Gastroesophageal sphincter (tissue), 4 donors: ENCODE measurements around the gene EXD3. TPM values are rescaled to one million over a fixed set of nuclear protein-coding genes. Genes with fewer than 3 reads are reported as not detected.

Source experiments
- ATAC-seq: fragments of 150-250 bp; one replicate; pipeline ENCODE4 v1.9.1; 2016; ENCODE audit warnings: mild to moderate bottlenecking, moderate library complexity
- H3K27ac ChIP-seq, 4 donors: fragments of 200-600 bp; sonication (generic) in 3 of 4; 1 replicate in 3 of 4; 2 replicates in 1 of 4; pipeline ENCODE4 v1.5.1; 2016 to 2019
- H3K27me3 ChIP-seq: fragments of 200-600 bp; sonication (generic); one replicate; pipeline ENCODE4 v1.5.1; 2019
- H3K36me3 ChIP-seq, 2 donors: fragments of 200-600 bp; sonication (generic); one replicate each; pipeline ENCODE4 v1.5.1; 2019; ENCODE audit warnings: control low read depth in 1 of 2
- H3K4me1 ChIP-seq, 3 donors: fragments of 200-600 bp; sonication (generic); 1 replicate in 2 of 3; 2 replicates in 1 of 3; pipeline ENCODE4 v1.5.1; 2016 to 2019; ENCODE audit warnings: control low read depth in 2 of 3
- H3K4me3 ChIP-seq, 2 donors: fragments of 200-600 bp; sonication (generic); one replicate each; pipeline ENCODE4 v1.5.1; 2019; ENCODE audit warnings: mild to moderate bottlenecking in 1 of 2, moderate library complexity in 1 of 2
- H3K9me3 ChIP-seq, 3 donors: fragments of 200-600 bp; sonication (generic); one replicate each; pipeline ENCODE4 v1.5.1; 2017 to 2019; ENCODE audit warnings: control low read depth in 2 of 3
- CTCF ChIP-seq, 4 experiments: fragments of 200-600 bp in 2 of 4; fragments of 450-650 bp in 2 of 4; sonication (generic) in 1 of 4; IDR thresholded peaks; one replicate each; pipeline ENCODE4 v1.5.1; 2017 to 2019; ENCODE audit warnings: antibody characterized with exemption in 4 of 4, mild to moderate bottlenecking in 2 of 4, moderate library complexity in 2 of 4
- EP300 ChIP-seq: sonication (generic); formaldehyde crosslinking; IDR thresholded peaks from one replicate; pipeline ENCODE4 v1.6.1; 2017; ENCODE audit warnings: antibody characterized with exemption, mild to moderate bottlenecking
- POLR2A ChIP-seq, 2 donors: fragments of 450-650 bp; IDR thresholded peaks; one replicate each; pipeline ENCODE4 v1.6.1; 2017; ENCODE audit warnings: antibody characterized with exemption in 2 of 2, mild to moderate bottlenecking in 2 of 2, moderate library complexity in 1 of 2
- POLR2AphosphoS5 ChIP-seq: sonication (generic); formaldehyde crosslinking; IDR thresholded peaks from one replicate; pipeline ENCODE4 v1.6.1; 2017; ENCODE audit warnings: antibody characterized with exemption
- WGBS, 2 donors: methylation state at CpG; one replicate each; pipeline ENCODE4 v1.1.5; 2018; ENCODE audit warnings: low coverage in 1 of 2; 5-methylcytosine and 5-hydroxymethylcytosine counted together
- total RNA-seq, 4 donors: library from RNA; depleted of rRNA; stranded (reverse); fragments of >200 nt; gene quantifications; one replicate each; pipeline ENCODE4 v1.1.0, GENCODE V29; 2016

EXD3 gene
- total RNA-seq, 4 donors from 2014 or later, result 3.7 to 29.7 (median 10.9) TPM

- H3K4me3 ChIP-seq, result no peak overlapping the region
- ATAC-seq, result no peak
- 87% methylated on average over 3 of the region's 31 CpGs; no CpG with 5 or more reads in 1 of the 2 donors for WGBS, 2 donors
- H3K9me3 ChIP-seq, result no peaks in the 10 kb centered on the region
- H3K4me1 ChIP-seq, result peaks cover 0 to 58% (median 21%) of the 10 kb centered on the region in 3 donors
- H3K27ac ChIP-seq, result peak overlapping the region in 1 of 4 donors; percentile 80
- no peak for TF ChIP-seq EP300
- no peak for TF ChIP-seq CTCF (IDR thresholded peaks at IDR 0.05)
- TF ChIP-seq POLR2AphosphoS5, result no peak
- no peak for TF ChIP-seq POLR2A (IDR thresholded peaks at IDR 0.05)
- H3K36me3 ChIP-seq, result peaks cover 0 to 37% of the 10 kb centered on the region in 2 donors
- no peaks in the 10 kb centered on the region for H3K27me3 ChIP-seq
Observed at GRCh38 chr9:137460363-137461315, 37.7 kb upstream of the EXD3 start.

GRCh38 chr9:137459601-137460362 lies 36.8 kb upstream of the EXD3 start:
- H3K4me1 ChIP-seq, result peaks cover 0 to 67% (median 21%) of the 10 kb centered on the region in 3 donors
- H3K27me3 ChIP-seq, result no peaks in the 10 kb centered on the region
- H3K4me3 ChIP-seq, result peak overlapping the region; percentile 26 to 74
- TF ChIP-seq EP300 (no peak), POLR2A (IDR thresholded peaks at IDR 0.05) (no peak)
- no peaks in the 10 kb centered on the region for H3K9me3 ChIP-seq
- peaks cover 0 to 44% of the 10 kb centered on the region in 2 donors for H3K36me3 ChIP-seq
- peak overlapping the region; percentile 7 to 80 (median 70) for H3K27ac ChIP-seq
- WGBS, 2 donors, result 43% methylated on average over 1 of the region's 15 CpGs; no CpG with 5 or more reads in 1 of the 2 donors
- ATAC-seq, result no peak

- H3K36me3 ChIP-seq, result peaks cover 0 to 44% of the 10 kb centered on the region in 2 donors
- TF ChIP-seq CTCF (IDR thresholded peaks at IDR 0.05), result peak in 1 of 4 experiments; percentile 14
- no peak for TF ChIP-seq EP300
- TF ChIP-seq POLR2AphosphoS5, result peak; percentile 45
- peak; percentile 75 to 92 for TF ChIP-seq POLR2A (IDR thresholded peaks at IDR 0.05)
- H3K27me3 ChIP-seq, result no peaks in the 10 kb centered on the region
- WGBS, 2 donors, result no CpG with 5 or more reads among the region's 62 CpGs
- peaks cover 0 to 73% (median 26%) of the 10 kb centered on the region in 3 donors for H3K4me1 ChIP-seq
- peak within 1 kb of the TSS; percentile 7 to 80 (median 70) for H3K27ac ChIP-seq
- no peaks in the 10 kb centered on the region for H3K9me3 ChIP-seq
- peak within 1 kb of the TSS; percentile 67 to 74 for H3K4me3 ChIP-seq
- ATAC-seq, result peak; percentile 88
Observed at GRCh38 chr9:137459152-137459600, 36.2 kb upstream of the EXD3 start, which contains the start of gene NSMF. TSS of gene NSMF (minus strand) at chr9:137459334. CDS start at chr9:137459102, 232 bp downstream.

- H3K4me1 ChIP-seq, result peaks cover 0 to 79% (median 27%) of the 10 kb centered on the region in 3 donors
- peak overlapping the region; percentile 5 to 80 (median 70) for H3K27ac ChIP-seq
- H3K9me3 ChIP-seq, result no peaks in the 10 kb centered on the region
- H3K27me3 ChIP-seq, result no peaks in the 10 kb centered on the region
- WGBS, 2 donors, result no CpG with 5 or more reads among the region's 88 CpGs
- no peak for TF ChIP-seq EP300
- no peak for TF ChIP-seq CTCF (IDR thresholded peaks at IDR 0.05)
- TF ChIP-seq POLR2A (IDR thresholded peaks at IDR 0.05), result no peak
- no peak for TF ChIP-seq POLR2AphosphoS5
- peak; percentile 29 for ATAC-seq
- peaks cover 0 to 39% of the 10 kb centered on the region in 2 donors for H3K36me3 ChIP-seq
- H3K4me3 ChIP-seq, result peak overlapping the region; percentile 67 to 74
Observed at GRCh38 chr9:137458194-137459151, 35.5 kb upstream of the EXD3 start.
